ENCODE measurements around the gene ZDHHC5.

DNA sequence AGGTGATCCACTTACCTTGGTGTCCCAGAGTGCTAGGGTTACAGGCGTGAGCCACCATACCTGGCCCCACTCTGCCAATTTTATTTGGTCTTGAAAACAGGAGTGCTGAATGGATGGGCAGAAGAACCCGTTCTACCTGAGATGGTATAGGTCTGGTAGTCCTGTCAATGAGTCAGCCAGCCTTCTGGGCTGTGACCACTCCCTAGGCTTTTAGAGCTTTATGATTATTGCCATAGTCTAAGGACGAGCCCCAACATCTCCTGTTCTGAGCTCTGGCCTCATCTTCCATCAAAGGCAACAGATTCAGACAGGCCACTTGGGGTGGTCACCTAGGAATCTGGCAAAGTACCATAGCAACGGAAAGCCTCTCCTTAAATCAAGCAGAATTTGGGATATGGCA lies 11.5 kb downstream of the ZDHHC5 start:
- TF ChIP-seq L3MBTL2 (conservative IDR thresholded peaks at IDR 0.05) (no peak), SP1 (IDR thresholded peaks at IDR 0.05) (no peak), NFRKB (IDR thresholded peaks at IDR 0.05) (no peak), FOXM1 (IDR thresholded peaks at IDR 0.05; ENCODE audit: borderline replicate concordance) (no peak), ARNT (IDR thresholded peaks at IDR 0.05) (no peak), SUZ12 (IDR thresholded peaks at IDR 0.05) (no peak), LEF1 (IDR thresholded peaks at IDR 0.05; ENCODE audit: borderline replicate concordance) (no peak), TARDBP (IDR thresholded peaks at IDR 0.05) (no peak), ELF4 (IDR thresholded peaks at IDR 0.05) (no peak), FOXA1 (IDR thresholded peaks at IDR 0.05) (no peak), FOXK2 (IDR thresholded peaks at IDR 0.05) (no peak)

Measured in HEK293T (cell line).